HEK293 (cell line): ENCODE measurements around the gene NUFIP1.

Experiments used
- FEZF1 ChIP-seq: fragments of 450-650 bp; formaldehyde crosslinking; IDR thresholded peaks from 2 replicates; pipeline ENCODE4 v1.5.1; 2016; ENCODE audit warnings: missing biosample characterization, missing genetic modification characterization
- HIC1 ChIP-seq: fragments of 450-650 bp; formaldehyde crosslinking; IDR thresholded peaks from 2 replicates; pipeline ENCODE4 v1.5.1; 2016; ENCODE audit warnings: missing biosample characterization, missing genetic modification characterization
- INSM2 ChIP-seq: fragments of 450-650 bp; formaldehyde crosslinking; IDR thresholded peaks from 2 replicates; pipeline ENCODE4 v1.5.1; 2016; ENCODE audit warnings: missing biosample characterization, missing genetic modification characterization
- KLF1 ChIP-seq: fragments of 450-650 bp; formaldehyde crosslinking; IDR thresholded peaks from 2 replicates; pipeline ENCODE4 v1.5.1; 2016; ENCODE audit warnings: missing biosample characterization, missing genetic modification characterization
- KLF16 ChIP-seq: fragments of 450-650 bp; formaldehyde crosslinking; IDR thresholded peaks from 2 replicates; pipeline ENCODE4 v1.5.1; 2017; ENCODE audit warnings: missing biosample characterization, missing genetic modification characterization
- KLF17 ChIP-seq: fragments of 450-650 bp; formaldehyde crosslinking; IDR thresholded peaks from 2 replicates; pipeline ENCODE4 v1.5.1; 2016; ENCODE audit warnings: missing biosample characterization, missing genetic modification characterization
- MEIS1 ChIP-seq: sonication (generic); formaldehyde crosslinking; IDR thresholded peaks from 2 replicates; pipeline ENCODE4 v1.8.1; 2022; ENCODE audit warnings: missing genetic modification reagents, mild to moderate bottlenecking, borderline replicate concordance
- SP3 ChIP-seq: fragments of 450-650 bp; formaldehyde crosslinking; IDR thresholded peaks from 2 replicates; pipeline ENCODE4 v1.5.1; 2016; ENCODE audit warnings: missing biosample characterization, missing genetic modification characterization
- ZBTB26 ChIP-seq: fragments of 450-650 bp; formaldehyde crosslinking; optimal IDR thresholded peaks from 2 replicates; pipeline ENCODE3; 2016; ENCODE audit warnings: missing biosample characterization, mild to moderate bottlenecking, missing genetic modification characterization
- ZBTB44 ChIP-seq: fragments of 450-650 bp; IDR thresholded peaks from 2 replicates; pipeline ENCODE4 v1.5.1; 2018; ENCODE audit warnings: missing biosample characterization, mild to moderate bottlenecking, missing genetic modification characterization
- ZBTB6 ChIP-seq: fragments of 450-650 bp; formaldehyde crosslinking; IDR thresholded peaks from 2 replicates; pipeline ENCODE4 v1.5.1; 2017; ENCODE audit warnings: missing biosample characterization, missing genetic modification characterization
- ZEB2 ChIP-seq: fragments of 450-650 bp; formaldehyde crosslinking; IDR thresholded peaks from 2 replicates; pipeline ENCODE4 v1.5.1; 2016; ENCODE audit warnings: missing biosample characterization, missing genetic modification characterization
- ZFP37 ChIP-seq: fragments of 450-650 bp; formaldehyde crosslinking; IDR thresholded peaks from 2 replicates; pipeline ENCODE4 v1.5.1; 2016; ENCODE audit warnings: missing biosample characterization, missing genetic modification characterization
- ZNF114 ChIP-seq: fragments of 450-650 bp; formaldehyde crosslinking; IDR thresholded peaks from 2 replicates; pipeline ENCODE4 v1.5.0; 2017; ENCODE audit warnings: missing biosample characterization, missing genetic modification characterization
- ZNF138 ChIP-seq: fragments of 450-650 bp; formaldehyde crosslinking; IDR thresholded peaks from 2 replicates; pipeline ENCODE4 v1.5.1; 2016; ENCODE audit warnings: missing biosample characterization, missing genetic modification characterization, borderline replicate concordance
- ZNF24 ChIP-seq: fragments of 450-650 bp; formaldehyde crosslinking; IDR thresholded peaks from 2 replicates; pipeline ENCODE4 v1.5.1; 2016; ENCODE audit warnings: missing biosample characterization, missing genetic modification characterization
- ZNF335 ChIP-seq: fragments of 450-650 bp; formaldehyde crosslinking; conservative IDR thresholded peaks from 2 replicates; pipeline ENCODE4 v1.5.1; 2016; ENCODE audit warnings: missing biosample characterization, missing genetic modification characterization
- ZNF530 ChIP-seq: fragments of 450-650 bp; formaldehyde crosslinking; IDR thresholded peaks from 2 replicates; pipeline ENCODE4 v1.5.1; 2016; ENCODE audit warnings: low read depth, missing biosample characterization, missing genetic modification characterization
- ZNF544 ChIP-seq: fragments of 450-650 bp; formaldehyde crosslinking; IDR thresholded peaks from 2 replicates; pipeline ENCODE4 v1.5.0; 2017; ENCODE audit warnings: missing biosample characterization, missing genetic modification characterization
- ZNF548 ChIP-seq: fragments of 450-650 bp; formaldehyde crosslinking; IDR thresholded peaks from 2 replicates; pipeline ENCODE4 v1.5.1; 2016; ENCODE audit warnings: missing biosample characterization, missing genetic modification characterization
- ZNF549 ChIP-seq: fragments of 450-650 bp; IDR thresholded peaks from 2 replicates; pipeline ENCODE4 v1.5.1; 2018; ENCODE audit warnings: missing biosample characterization, missing genetic modification characterization, mild to moderate bottlenecking, inconsistent platforms, moderate library complexity
- ZNF571 ChIP-seq: fragments of 450-650 bp; formaldehyde crosslinking; IDR thresholded peaks from 2 replicates; pipeline ENCODE4 v1.5.0; 2017; ENCODE audit warnings: missing biosample characterization, missing genetic modification characterization
- ZNF623 ChIP-seq: fragments of 450-650 bp; formaldehyde crosslinking; IDR thresholded peaks from 2 replicates; pipeline ENCODE4 v1.5.1; 2016; ENCODE audit warnings: missing biosample characterization, missing genetic modification characterization
- ZNF677 ChIP-seq: fragments of 450-650 bp; IDR thresholded peaks from 2 replicates; pipeline ENCODE4 v1.5.0; 2018; ENCODE audit warnings: missing biosample characterization, mild to moderate bottlenecking, missing genetic modification characterization, moderate library complexity
- ZNF785 ChIP-seq: fragments of 450-650 bp; formaldehyde crosslinking; IDR thresholded peaks from 2 replicates; pipeline ENCODE4 v1.5.1; 2016; ENCODE audit warnings: missing biosample characterization, missing genetic modification characterization
- ZXDB ChIP-seq: fragments of 450-650 bp; formaldehyde crosslinking; IDR thresholded peaks from 2 replicates; pipeline ENCODE4 v1.5.1; 2016; ENCODE audit warnings: missing biosample characterization, missing genetic modification characterization
- TF ChIP-seq, protein P1 (sequence below): fragments of 450-650 bp; formaldehyde crosslinking; IDR thresholded peaks from 2 replicates; pipeline ENCODE4 v1.5.1; 2016; ENCODE audit warnings: missing biosample characterization, missing genetic modification characterization, low read depth
- TF ChIP-seq, protein P2 (sequence below): fragments of 450-650 bp; formaldehyde crosslinking; IDR thresholded peaks from 2 replicates; pipeline ENCODE4 v1.5.1; 2016; ENCODE audit warnings: missing biosample characterization, missing genetic modification characterization

NUFIP1 gene

GRCh38 chr13:44989071-44989889 is at the start of gene NUFIP1, which contains the start of gene GPALPP1 (continued):
- TF ChIP-seq INSM2 (tag by site-specific recombination), result no peak
- TF ChIP-seq FEZF1 (tag by site-specific recombination), result no peak; the same call in 1 of the 2 replicates
- peak; percentile 63 for TF ChIP-seq ZBTB26 (tag by site-specific recombination)
- TF ChIP-seq ZEB2 (tag by site-specific recombination), result peak; percentile 65
- no peak for TF ChIP-seq ZNF544 (tag by site-specific recombination)
- TF ChIP-seq ZNF785 (tag by site-specific recombination), result no peak
- no peak for TF ChIP-seq ZNF677
- peak; percentile 63 for TF ChIP-seq ZNF24 (tag by site-specific recombination)
- TF ChIP-seq ZNF571 (tag by site-specific recombination), result no peak
- TF ChIP-seq, protein P1, sequence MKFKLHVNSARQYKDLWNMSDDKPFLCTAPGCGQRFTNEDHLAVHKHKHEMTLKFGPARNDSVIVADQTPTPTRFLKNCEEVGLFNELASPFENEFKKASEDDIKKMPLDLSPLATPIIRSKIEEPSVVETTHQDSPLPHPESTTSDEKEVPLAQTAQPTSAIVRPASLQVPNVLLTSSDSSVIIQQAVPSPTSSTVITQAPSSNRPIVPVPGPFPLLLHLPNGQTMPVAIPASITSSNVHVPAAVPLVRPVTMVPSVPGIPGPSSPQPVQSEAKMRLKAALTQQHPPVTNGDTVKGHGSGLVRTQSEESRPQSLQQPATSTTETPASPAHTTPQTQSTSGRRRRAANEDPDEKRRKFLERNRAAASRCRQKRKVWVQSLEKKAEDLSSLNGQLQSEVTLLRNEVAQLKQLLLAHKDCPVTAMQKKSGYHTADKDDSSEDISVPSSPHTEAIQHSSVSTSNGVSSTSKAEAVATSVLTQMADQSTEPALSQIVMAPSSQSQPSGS, result peak; percentile 88
- TF ChIP-seq ZBTB6 (tag by site-specific recombination), result no peak; the same call in 1 of the 2 replicates
- no peak for TF ChIP-seq ZNF530 (tag by site-specific recombination)
- TF ChIP-seq KLF1 (tag by site-specific recombination), result 0 out of 2 replicates have a peak, but pooled peaks have one; percentile 27
- TF ChIP-seq, protein P2, sequence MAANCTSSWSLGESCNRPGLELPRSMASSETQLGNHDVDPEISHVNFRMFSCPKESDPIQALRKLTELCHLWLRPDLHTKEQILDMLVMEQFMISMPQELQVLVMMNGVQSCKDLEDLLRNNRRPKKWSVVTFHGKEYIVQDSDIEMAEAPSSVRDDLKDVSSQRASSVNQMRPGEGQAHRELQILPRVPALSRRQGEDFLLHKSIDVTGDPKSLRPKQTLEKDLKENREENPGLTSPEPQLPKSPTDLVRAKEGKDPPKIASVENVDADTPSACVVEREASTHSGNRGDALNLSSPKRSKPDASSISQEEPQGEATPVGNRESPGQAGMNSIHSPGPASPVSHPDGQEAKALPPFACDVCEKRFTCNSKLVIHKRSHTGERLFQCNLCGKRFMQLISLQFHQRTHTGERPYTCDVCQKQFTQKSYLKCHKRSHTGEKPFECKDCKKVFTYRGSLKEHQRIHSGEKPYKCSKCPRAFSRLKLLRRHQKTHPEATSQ (tag by site-specific recombination), result no peak
- no peak for TF ChIP-seq ZNF548 (tag by site-specific recombination)
- TF ChIP-seq KLF17 (tag by site-specific recombination), result 0 out of 2 replicates have a peak, but pooled peaks have one; percentile 49
- TF ChIP-seq ZFP37 (tag by site-specific recombination), result 0 out of 2 replicates have a peak, but pooled peaks have one; percentile 28
- TF ChIP-seq ZNF138 (tag by site-specific recombination), result no peak
- TF ChIP-seq KLF16 (tag by site-specific recombination), result no peak; the same call in 1 of the 2 replicates
- TF ChIP-seq ZNF623 (tag by site-specific recombination), result no peak
- no peak for TF ChIP-seq HIC1 (tag by site-specific recombination)
- no peak for TF ChIP-seq ZBTB44 (tag by site-specific recombination)
- TF ChIP-seq ZNF114 (tag by site-specific recombination), result no peak
- TF ChIP-seq ZNF335, result peak; percentile 76
- TF ChIP-seq MEIS1 (CRISPR knock-in tag), result no peak
- TF ChIP-seq ZNF549 (tag by site-specific recombination), result no peak
- peak; percentile 62 for TF ChIP-seq ZXDB (tag by site-specific recombination)
- TF ChIP-seq SP3 (tag by site-specific recombination), result peak; percentile 59
